GM12874 (cell line): ENCODE data around the gene SYT7.

Source experiments
- TF ChIP-seq, protein P1 (sequence below): IDR thresholded peaks from 2 replicates; pipeline ENCODE4 v1.5.1; 2011; ENCODE audit warnings: low read depth, mild to moderate bottlenecking, control low read depth, low read length, moderate library complexity; ENCODE audit not compliant: insufficient read depth

SYT7 gene

DNA sequence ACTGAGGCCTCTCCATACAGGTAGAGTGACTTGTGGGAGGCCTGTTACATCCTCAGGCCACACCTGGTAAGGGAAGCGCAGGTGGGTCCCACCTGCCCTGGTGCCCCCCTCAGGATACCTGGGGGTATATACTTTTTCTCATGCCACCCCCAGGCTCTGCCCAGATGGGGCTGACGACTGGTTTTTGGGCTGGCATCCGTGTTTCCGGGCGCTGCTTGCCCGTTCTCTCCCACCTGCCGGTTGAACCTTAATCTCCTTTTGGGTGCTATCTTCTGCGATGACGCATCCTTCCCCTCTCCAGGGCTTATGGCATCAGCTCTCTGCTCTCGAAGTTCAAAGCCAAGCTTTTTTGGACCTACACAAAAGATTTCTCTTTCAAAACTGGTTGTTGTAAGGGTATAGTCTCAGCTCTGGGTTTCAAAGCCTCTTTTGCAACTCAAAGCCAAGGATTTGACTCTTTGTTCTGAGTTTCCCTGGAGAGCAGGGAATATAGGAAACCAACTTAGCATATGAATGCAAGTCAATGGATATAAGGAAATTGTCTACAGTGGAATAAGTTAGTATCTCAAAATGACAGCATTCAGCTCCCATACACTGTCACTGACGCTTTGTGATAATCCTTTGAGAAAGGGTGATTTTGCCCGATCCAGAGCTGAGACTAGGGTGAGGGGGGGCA, 80.9 kb downstream of the SYT7 start:
- TF ChIP-seq, protein P1, sequence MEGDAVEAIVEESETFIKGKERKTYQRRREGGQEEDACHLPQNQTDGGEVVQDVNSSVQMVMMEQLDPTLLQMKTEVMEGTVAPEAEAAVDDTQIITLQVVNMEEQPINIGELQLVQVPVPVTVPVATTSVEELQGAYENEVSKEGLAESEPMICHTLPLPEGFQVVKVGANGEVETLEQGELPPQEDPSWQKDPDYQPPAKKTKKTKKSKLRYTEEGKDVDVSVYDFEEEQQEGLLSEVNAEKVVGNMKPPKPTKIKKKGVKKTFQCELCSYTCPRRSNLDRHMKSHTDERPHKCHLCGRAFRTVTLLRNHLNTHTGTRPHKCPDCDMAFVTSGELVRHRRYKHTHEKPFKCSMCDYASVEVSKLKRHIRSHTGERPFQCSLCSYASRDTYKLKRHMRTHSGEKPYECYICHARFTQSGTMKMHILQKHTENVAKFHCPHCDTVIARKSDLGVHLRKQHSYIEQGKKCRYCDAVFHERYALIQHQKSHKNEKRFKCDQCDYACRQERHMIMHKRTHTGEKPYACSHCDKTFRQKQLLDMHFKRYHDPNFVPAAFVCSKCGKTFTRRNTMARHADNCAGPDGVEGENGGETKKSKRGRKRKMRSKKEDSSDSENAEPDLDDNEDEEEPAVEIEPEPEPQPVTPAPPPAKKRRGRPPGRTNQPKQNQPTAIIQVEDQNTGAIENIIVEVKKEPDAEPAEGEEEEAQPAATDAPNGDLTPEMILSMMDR = no peak

DNA sequence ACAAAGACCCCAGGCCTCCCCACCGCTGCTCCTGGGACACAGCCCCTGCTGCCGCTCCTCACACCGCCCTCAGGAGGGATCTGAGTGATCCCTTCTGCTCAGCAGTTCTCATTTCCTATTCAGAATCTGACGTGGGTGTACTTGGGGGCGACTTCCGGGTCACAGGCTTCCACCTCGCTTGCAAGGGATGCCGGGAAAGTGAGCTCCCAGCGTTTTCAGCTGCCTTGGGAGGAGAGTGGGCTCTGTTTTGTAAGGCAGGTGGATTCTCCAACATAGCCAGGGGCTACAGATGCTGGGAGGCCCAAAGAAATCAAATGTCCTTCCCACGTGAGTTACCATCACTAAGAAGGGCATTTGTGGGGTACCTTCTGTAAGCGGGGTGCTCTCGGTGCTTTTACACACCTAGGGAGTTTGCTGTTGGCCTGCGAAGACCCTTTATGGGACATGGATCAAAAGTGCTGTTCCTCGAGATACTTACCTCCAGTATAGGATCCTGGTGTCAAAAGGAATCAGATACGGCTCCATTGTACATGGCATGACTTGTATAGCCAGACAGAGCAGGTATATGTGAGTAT, 82.0 kb downstream of the SYT7 start:
- TF ChIP-seq, protein P1 = no peak

DNA sequence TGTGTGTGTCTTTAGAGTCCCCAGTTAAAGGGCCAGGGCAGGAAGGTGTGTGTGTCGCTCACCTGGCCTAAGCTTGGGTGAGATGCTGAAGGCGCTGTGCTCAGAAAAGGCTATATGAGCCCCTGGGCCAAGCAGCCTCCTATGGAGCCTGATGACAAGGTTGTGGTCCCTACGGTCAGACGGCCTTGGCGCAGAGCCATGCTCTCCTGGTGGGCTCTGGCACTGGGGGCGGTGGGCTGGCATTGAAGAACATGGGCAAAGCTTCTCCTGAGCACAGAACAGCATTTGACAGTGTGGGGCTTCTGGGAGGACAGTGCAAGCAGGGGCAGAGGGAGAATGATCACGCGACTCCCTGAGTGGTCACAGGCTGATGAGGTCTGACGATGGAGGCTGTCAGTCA, 83.0 kb downstream of the SYT7 start:
- TF ChIP-seq, protein P1 = no peak

DNA sequence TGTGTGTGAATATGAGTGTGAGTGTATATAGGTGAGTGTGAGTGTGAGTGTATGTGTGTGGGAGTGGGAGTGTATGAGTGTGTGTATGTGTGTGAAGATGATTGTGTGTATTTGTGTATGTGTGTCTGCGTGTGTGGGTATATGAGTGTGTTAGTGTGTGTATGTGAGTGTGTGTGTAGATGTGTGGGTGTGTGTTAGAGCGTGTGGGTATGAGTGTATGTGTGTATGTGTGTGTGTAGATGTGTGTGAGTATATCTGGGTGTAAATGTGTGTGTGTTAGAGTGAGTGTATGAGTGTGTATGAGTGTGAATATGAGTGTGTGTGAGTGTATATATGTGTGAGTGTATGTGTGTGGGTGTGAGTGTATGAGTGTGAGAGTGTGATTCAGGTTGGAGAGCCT, 83.4 kb downstream of the SYT7 start:
- TF ChIP-seq, protein P1 = no peak

DNA sequence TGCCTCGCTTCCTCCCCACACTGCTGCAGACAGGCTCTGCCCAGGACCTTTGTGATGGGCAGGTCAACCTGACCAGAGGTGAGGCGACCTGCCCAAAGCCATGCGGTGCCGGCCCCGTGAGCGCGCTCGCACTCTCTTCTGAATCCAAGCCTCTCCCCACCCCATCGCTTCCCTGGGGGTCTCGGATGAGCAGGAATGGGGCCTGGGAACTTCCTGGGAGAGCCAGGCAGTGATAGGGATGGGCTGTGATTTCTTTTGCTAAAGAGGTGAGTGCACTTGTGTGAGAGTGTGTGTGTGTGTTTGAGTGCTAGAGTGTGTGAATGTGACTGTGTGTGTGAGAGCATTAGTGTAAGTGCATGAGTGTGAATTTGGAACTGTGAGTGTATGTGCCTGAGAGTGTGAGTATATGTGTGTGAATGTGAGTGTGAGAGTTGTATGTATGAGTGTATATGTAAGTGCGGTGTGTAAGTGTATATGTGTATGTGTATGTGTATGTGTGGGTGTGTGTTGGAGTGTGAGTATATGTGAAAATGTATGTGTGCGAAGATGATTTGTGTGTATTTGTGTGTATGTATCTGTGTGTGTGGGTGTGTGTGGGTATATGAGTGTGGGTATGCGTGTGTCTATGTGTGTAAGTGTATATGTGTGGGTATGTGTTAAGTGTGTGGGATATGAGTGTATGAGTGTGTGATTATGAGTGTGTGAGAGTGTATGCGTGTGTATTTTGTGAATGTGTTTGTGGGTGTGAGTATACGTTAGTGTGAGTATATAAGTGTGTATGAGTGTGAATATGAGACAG, 84.1 kb downstream of the SYT7 start:
- TF ChIP-seq, protein P1 = no peak

DNA sequence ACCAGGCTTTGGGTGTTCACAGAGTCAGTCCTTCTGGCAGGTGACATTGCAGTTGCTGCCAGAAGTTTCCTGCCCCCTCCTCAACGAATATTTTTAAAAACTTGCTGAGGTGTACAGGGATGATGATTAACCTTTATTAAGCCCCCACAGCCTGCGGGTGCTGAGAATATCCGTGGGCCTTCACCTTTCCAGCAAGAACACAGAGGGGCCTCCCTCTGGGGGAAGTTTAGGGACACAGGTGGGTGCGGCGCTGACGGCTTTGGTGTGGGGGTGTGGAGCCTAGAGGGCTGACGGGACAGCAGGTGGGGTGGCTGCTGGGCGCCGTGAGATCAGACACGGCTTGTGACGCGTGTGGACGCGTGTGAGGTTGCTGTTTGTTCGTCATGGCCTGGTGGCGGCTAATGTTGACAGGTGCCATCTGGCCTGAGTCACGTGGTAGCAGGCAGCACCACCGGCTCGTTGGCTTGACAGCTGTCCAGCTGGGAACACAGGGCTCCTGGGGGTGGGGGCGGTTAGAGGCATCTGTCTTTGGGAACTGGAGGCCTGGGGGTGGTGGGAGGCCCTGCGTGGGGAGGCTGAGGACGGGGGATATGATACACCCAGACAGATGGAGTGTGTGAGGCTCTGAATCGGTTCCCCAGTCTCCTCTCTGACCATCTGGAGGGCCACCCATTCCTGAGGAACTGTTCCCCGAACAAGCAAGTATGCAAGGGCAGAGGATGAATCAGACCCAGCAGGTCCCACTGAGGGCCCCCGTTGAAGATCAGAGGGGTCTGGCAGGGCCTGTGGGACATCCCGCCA, 84.9 kb downstream of the SYT7 start:
- TF ChIP-seq, protein P1 = no peak
